NCI-H2081 (cell line): ENCODE data around the gene NT5DC3.

ENCODE experiments used
- DNase-seq, 2 experiments: peaks; one replicate each; lab custom pipeline; 2025; lab: John Stamatoyannopoulos, UW

Gene NT5DC3

DNA sequence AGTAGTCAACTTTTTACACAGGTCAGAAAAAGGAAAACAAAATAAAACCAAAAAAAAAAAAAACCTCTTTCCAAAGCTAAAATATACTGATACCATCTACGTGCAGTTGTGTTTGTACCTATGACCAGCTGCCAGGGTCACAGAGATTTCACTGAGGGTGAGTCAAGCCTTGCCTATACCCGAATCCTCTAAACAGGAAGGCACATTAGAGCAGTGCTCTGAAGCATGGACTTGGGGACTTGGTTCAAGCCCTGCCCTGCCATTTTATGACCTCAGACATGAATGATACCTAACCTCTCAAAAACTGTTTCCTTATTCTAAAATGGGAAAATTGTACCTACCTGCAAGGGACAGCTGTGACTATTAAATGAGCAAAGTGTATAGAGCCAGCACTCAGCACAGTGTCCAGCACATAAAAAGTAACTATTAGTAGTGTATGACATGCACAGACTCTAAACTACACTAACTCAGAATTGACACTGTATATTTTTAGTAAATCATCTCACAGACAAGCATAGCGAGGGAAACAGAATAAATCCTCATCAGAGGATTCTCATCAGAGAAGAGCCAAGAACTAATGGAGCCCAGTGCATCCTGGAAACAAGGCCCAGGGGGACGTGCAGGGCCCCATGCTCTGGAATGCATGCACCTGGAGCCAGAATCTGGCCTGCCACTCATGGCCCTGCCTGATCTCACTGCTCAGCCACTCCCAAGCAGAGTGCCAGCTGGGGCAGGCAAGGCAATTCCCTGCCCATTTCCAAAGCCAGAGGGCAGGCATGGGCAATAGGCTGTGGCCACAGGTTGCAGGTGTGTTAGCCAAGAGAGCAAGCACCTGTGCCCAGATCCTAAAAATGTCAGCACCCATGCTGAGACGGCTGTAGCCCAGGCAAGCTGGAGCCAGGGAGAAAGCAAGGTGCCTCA, 57.0 kb downstream of the NT5DC3 start:
- no peak for DNase-seq

DNA sequence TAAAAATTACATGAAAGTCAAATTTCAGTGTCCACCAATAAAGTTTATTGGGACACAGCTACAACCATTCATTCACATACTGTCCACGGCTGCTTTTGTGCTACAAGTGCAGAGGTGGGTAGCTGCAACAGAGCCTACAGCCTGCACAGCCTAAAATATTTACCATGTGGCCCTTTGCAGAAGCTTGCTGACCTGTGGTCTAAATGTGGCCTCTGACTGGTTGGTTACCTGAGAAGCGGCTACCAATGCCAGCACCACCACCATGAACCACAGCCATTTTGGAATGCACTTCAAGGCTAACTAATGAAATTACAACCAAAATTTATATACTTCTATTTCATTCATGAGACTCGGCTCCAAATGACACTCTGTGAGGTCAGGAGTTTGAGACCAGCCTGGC, 58.6 kb downstream of the NT5DC3 start:
- no peak for DNase-seq

GRCh38 chr12:103780992-103781391, 60.0 kb downstream of the NT5DC3 start:
- DNase-seq: no peak

- DNase-seq: no peak
Observed at GRCh38 chr12:103780093-103780440, 61.0 kb downstream of the NT5DC3 start.

GRCh38 chr12:103779410-103780092, 61.5 kb downstream of the NT5DC3 start:
- no peak for DNase-seq

DNA sequence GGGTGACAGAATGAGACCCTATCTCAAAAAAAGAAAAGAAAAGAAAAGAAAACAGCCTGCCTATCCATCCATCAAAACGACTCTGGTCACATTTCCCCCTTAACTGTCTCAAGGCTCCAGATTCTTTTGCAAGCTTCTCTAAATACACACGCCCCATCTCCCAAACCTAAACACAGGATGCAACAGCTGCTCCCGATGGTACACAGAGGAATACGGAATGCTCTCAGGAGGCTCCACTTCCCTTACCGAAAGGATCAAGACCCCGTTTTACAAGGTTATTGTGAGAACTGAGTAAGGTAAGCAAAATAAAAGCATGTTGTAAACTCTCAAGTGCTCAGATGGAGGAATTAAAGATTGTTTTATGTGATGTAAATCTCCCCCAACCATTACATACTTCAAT, 62.3 kb downstream of the NT5DC3 start:
- DNase-seq: no peak

GRCh38 chr12:103774977-103775560, 66.0 kb downstream of the NT5DC3 start:
- no peak for DNase-seq

DNA sequence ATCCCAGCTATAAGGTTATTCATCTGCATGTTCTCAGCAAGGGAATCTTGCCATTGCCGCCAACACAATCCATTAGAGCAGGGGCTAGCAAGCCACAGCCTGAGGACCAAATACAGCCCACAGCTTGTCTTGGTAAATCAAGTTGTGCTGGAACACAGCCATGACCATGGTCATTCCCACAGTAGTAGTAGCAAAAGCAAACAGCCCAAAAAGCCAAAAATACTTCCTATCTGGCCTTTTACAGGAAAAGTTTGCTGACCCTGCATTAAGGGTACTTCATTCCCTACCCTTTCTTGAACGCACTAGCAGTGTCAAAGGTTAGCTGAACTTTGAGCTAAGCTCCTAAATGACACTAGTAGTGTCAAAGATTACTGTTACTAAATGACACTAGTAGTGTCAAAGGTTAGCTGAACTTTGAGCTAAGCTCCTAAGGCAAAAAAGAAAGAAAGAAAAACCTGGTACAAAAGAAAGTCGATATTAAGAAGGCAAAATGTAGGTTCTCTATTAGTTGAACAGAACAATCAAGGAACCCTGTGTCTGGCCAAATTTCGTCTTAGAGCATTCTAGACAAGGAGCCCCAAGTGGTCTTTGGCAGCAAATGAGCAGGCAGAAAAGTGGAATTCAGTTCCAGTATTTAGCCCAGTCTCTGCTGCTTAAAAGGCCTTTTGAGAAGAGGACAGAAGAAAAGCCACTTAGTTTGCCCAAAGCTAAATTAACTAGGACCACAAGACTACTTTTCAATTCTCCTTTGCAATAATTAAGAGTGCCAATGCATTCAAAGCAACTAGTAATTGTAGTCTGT, 67.7 kb downstream of the NT5DC3 start:
- DNase-seq: no peak

DNA sequence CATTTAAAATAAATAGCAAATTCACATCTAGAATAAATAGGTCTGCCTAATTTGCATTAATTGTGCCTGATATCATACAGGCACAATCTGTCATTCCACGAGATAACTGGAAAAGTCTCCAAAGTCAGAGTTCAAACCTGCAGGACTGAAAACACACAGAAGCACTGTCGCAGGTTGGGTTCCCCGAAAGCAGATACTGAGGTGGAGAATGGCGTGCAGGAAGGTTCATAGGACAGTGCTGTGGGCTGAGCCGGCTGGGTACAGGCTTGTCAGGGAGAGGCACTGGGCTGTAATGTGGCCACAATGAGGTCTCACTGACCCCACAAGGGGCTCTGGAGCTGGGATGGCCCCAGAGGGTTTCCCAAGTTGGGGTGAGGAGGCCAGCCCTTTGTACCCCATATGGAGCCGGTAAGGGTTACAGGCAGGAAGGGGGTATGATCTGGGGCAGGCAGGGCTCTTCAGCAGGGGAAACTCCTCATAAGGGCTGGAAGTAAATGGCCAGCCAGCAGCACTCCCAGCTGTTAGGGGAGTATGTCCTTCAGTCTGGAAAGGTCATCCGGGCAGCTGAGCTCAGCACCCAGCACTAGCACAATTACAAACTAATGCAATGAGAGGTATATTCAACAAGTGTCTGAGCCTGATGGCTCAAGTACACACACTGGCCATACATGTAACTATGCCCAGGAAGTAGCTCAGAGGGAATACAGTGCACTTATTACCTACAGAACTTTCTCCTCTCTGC, 68.5 kb downstream of the NT5DC3 start:
- DNase-seq: no peak

GRCh38 chr12:103771466-103771865, 69.6 kb downstream of the NT5DC3 start:
- peak in 1 of 2 experiments; percentile 6 for DNase-seq

- DNase-seq: no peak
Observed at GRCh38 chr12:103769240-103769945, 71.6 kb downstream of the NT5DC3 start.

DNA sequence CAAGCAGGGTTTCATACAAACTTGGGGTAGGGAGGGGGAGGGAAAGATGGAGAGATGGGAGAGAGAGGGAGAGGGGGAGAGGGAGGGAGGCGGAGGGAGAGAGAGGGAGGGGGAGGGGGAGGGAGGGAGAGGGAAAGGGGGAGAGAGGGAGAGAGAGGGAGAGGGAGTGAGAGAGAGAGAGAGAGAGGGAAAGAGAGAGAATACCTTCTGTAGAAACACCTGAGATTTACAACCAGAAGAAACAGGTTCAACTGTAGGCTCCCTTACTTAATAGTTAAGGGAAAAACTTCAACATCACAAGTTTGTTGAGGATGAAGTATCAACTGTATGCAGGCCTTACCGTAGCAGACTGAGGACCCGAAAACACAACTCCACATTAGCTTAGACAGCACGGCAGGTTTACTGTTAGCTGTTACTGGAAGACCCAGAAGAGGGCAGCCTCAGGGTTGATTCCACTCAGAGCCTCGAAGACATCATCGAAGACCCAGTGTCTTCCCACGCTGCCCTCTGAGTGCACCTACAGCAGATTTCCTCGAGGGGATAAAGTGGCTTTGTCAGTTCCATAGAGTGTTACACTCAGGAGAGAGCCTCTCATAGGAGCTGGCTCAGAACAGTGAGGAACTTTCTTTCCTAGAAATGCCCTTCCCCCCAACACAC, 72.4 kb downstream of the NT5DC3 start:
- no peak for DNase-seq

- no peak for DNase-seq
Observed at GRCh38 chr12:103766028-103766427, 75.0 kb downstream of the NT5DC3 start.

GRCh38 chr12:103765322-103765721, 75.7 kb downstream of the NT5DC3 start:
- no peak for DNase-seq

DNA sequence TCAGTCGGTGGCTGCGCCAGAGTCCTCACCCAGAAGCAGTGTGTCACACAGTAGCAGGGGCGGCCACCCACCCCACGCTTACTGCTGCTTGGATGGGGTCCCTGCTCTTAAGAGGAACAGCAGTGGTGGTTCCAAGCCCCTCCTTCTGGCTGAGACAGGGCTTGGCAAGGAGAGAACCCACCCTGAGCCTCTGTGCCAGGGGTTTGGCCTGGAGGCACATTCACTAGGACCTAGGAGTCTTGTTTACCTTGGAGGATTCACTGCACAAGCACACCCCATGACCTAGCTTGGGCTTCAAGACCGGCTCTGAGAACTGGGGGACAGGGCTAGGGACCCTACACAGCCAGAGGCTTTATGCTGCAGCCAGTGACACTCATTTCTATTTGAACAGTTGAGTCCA, 78.6 kb downstream of the NT5DC3 start:
- no peak for DNase-seq

- no peak for DNase-seq
Observed at GRCh38 chr12:103758310-103759089, 82.5 kb downstream of the NT5DC3 start.

DNA sequence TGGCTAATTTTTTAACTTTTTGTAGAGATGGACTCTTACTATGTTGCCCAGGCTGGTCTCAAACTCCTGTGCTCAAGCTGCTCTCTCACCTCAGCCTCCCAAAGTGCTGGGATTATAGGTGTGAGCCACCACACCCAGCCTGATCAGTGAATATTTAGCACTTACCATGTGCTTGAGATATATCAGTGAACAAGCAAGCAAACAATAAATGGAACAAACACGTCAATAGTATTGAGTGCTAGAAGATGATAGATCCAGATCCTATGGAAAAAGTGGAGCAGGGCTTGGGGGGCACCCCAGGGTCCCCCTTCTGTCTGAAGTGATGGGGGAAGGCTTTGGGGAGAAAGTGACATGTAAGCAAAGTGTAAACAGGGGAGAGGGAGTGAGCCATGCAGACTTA, 83.8 kb downstream of the NT5DC3 start:
- DNase-seq: no peak

DNA sequence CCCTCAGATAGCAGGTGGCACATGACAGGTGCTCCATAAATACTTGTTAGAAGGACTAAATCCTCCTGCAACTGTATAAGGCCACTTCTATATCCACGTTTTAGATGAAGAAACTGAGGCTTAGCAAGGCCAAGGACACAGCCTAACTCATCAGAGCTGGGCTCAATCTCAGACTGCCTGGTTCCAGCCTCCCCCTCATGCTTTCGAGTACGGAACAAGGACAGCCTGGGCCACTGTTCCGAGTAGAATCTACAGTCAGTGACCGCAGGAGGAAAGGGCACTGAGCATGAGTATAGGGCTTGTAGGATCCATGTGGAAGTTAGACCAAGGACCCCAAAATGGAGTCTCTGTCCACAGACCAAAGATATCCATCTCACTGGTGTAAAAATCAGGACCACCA, 84.6 kb downstream of the NT5DC3 start:
- no peak for DNase-seq

GRCh38 chr12:103755425-103755824, 85.6 kb downstream of the NT5DC3 start:
- no peak for DNase-seq

GRCh38 chr12:103751600-103751999, 89.4 kb downstream of the NT5DC3 start:
- no peak for DNase-seq
